ELF-1 (cell line): Measurements from ENCODE around the gene MAP2K2.

ENCODE experiments used
- DNase-seq: peaks from one replicate; pipeline ENCODE4 v3.0.0-alpha.2; 2016; ENCODE audit warnings: low read depth, low spot score

The MAP2K2 gene

GRCh38 chr19:4044990-4045465, 78.9 kb downstream of the MAP2K2 start:
- no peak for DNase-seq

GRCh38 chr19:4043966-4044715, 79.8 kb downstream of the MAP2K2 start:
- DNase-seq = no peak

GRCh38 chr19:4043401-4043800, 80.5 kb downstream of the MAP2K2 start:
- no peak for DNase-seq

GRCh38 chr19:4042731-4043082, 81.2 kb downstream of the MAP2K2 start:
- no peak for DNase-seq

- DNase-seq = no peak
Measured at GRCh38 chr19:4042064-4042730, 81.7 kb downstream of the MAP2K2 start.
